Measurements from ENCODE around the gene PAQR7. TPM values are rescaled to one million over a fixed set of nuclear protein-coding genes. Genes with fewer than 3 reads are reported as not detected.
"Not testable (repeated sequence)": the region's sequence is repeated elsewhere in the genome, so short reads cannot be mapped to it uniquely, and the experiment has no call there.

The PAQR7 gene
- total RNA-seq, 1 donor from 2014 or later = 11.9 TPM

DNA sequence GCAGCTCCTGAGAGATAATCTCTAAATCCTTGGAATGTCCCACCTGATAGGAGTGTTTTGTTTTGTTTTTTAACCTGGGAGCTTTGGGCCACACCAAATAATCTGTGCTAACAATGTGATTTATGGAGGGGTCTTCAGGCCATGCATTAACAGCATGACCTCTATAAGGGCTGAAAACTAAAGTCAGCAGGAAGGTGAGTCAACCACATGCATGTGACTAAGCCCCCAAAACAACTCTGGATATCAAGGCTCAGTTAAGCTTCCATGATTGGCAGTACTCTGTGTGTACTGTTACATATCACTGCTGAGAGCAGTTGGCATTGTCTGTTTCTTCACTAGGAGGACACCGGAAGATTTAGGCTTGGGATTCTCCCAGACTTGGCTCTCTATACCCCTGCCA is 27.0 kb downstream of the PAQR7 start:
- no peak for TF ChIP-seq CTCF (IDR thresholded peaks at IDR 0.05; ENCODE audit: insufficient read depth, low read length, poor library complexity, severe bottlenecking)

DNA sequence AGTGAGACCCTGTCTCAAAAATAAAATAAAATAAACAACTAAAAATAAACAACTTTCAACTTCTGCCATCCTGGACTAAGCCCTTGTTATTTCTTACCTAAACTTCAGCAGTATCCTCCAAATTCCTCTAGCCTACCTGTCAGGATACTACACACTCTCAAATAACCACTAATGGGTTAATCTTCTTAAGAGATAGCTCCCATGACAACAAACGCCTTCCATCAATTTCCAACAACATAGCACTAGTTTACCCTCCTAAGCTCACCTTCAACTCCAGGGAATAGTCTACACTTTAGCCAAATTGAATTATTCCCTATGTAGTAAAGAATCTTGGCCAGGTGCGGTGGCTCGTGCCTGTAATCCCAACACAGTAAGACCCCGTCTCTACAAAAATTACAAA is 27.6 kb downstream of the PAQR7 start:
- H3K4me3 ChIP-seq (ENCODE audit: low read depth, low read length) = no peak overlapping the region
- DNase-seq (ENCODE audit: low read depth) = no peak
- H3K27me3 ChIP-seq (ENCODE audit: control insufficient read depth, insufficient read depth, low read length) = no peaks in the 10 kb centered on the region
- no peaks in the 10 kb centered on the region for H3K36me3 ChIP-seq (ENCODE audit: control insufficient read depth, insufficient read depth, low read length)
- TF ChIP-seq CTCF (IDR thresholded peaks at IDR 0.05; ENCODE audit: insufficient read depth, low read length, poor library complexity, severe bottlenecking) = no peak

More for the DNA sequence above, 27.0 kb downstream of the PAQR7 start:
- H3K4me3 ChIP-seq (ENCODE audit: low read depth, low read length) = no peak overlapping the region
- no peak for DNase-seq (ENCODE audit: low read depth)
- H3K36me3 ChIP-seq (ENCODE audit: control insufficient read depth, insufficient read depth, low read length) = no peaks in the 10 kb centered on the region
- H3K27me3 ChIP-seq (ENCODE audit: control insufficient read depth, insufficient read depth, low read length) = no peaks in the 10 kb centered on the region

- TF ChIP-seq CTCF (IDR thresholded peaks at IDR 0.05; ENCODE audit: insufficient read depth, low read length, poor library complexity, severe bottlenecking) = no peak
Measured at GRCh38 chr1:25845664-25846063, 29.8 kb downstream of the PAQR7 start.

GRCh38 chr1:25844536-25845337 is 30.8 kb downstream of the PAQR7 start:
- Histone ChIP-seq H3K27me3 (ENCODE audit: control insufficient read depth, insufficient read depth, low read length) (no peaks in the 10 kb centered on the region), H3K4me3 (ENCODE audit: low read depth, low read length) (no peak overlapping the region), H3K36me3 (ENCODE audit: control insufficient read depth, insufficient read depth, low read length) (no peaks in the 10 kb centered on the region)
- TF ChIP-seq CTCF (IDR thresholded peaks at IDR 0.05; ENCODE audit: insufficient read depth, low read length, poor library complexity, severe bottlenecking) = no peak
- DNase-seq (ENCODE audit: low read depth) = peak; percentile 63

More at GRCh38 chr1:25845664-25846063, 29.8 kb downstream of the PAQR7 start:
- DNase-seq (ENCODE audit: low read depth) = no peak
- Histone ChIP-seq H3K4me3 (ENCODE audit: low read depth, low read length) (no peak overlapping the region), H3K36me3 (ENCODE audit: control insufficient read depth, insufficient read depth, low read length) (no peaks in the 10 kb centered on the region), H3K27me3 (ENCODE audit: control insufficient read depth, insufficient read depth, low read length) (no peaks in the 10 kb centered on the region)

GRCh38 chr1:25843483-25843882 is 32.0 kb downstream of the PAQR7 start:
- no peak for TF ChIP-seq CTCF (IDR thresholded peaks at IDR 0.05; ENCODE audit: insufficient read depth, low read length, poor library complexity, severe bottlenecking)
- Histone ChIP-seq H3K27me3 (ENCODE audit: control insufficient read depth, insufficient read depth, low read length) (no peaks in the 10 kb centered on the region), H3K36me3 (ENCODE audit: control insufficient read depth, insufficient read depth, low read length) (no peaks in the 10 kb centered on the region), H3K4me3 (ENCODE audit: low read depth, low read length) (no peak overlapping the region)
- DNase-seq (ENCODE audit: low read depth) = no peak

GRCh38 chr1:25839808-25840207 is 35.7 kb downstream of the PAQR7 start:
- not testable (repeated sequence) for DNase-seq (ENCODE audit: low read depth); H3K36me3 ChIP-seq (ENCODE audit: control insufficient read depth, insufficient read depth, low read length); H3K4me3 ChIP-seq (ENCODE audit: low read depth, low read length); H3K27me3 ChIP-seq (ENCODE audit: control insufficient read depth, insufficient read depth, low read length)
